Common myeloid progenitor, CD34-positive (primary cell): ENCODE data around the gene PHOX2A.

ENCODE experiments used
- CTCF ChIA-PET: fragments of 350-600 bp; sonication (Branson Sonifier 250); formaldehyde crosslinking; loops from one replicate; lab custom pipeline; 2021; ENCODE audit warnings: antibody characterized with exemption; lab: Charles Lee
- POLR2A ChIA-PET: fragments of 350-600 bp; sonication (Branson Sonifier 250); formaldehyde crosslinking; loops from one replicate; lab custom pipeline; 2021; ENCODE audit warnings: antibody characterized with exemption; lab: Charles Lee
- DNase-seq, 3 donors: peaks; one replicate each; pipeline versions ENCODE4 v3.0.0 to v3.0.0-alpha.2; 2013
- H3K27ac ChIP-seq, 2 experiments: 1 replicate in 1 of 2; 2 replicates in 1 of 2; pipeline ENCODE4 v1.7.0; 2013; ENCODE audit warnings: inconsistent platforms in 2 of 2, low read length in 2 of 2, mild to moderate bottlenecking in 2 of 2, low read depth in 1 of 2, moderate library complexity in 1 of 2; ENCODE audit not compliant: severe bottlenecking in 2 of 2, insufficient read depth in 1 of 2, poor library complexity in 1 of 2
- H3K27me3 ChIP-seq, 5 experiments: replicated peaks in 2 of 5; 1 replicate in 3 of 5; 2 replicates in 2 of 5; pipeline versions ENCODE4 v1.6.1 to v1.7.0; 2013; ENCODE audit warnings: low read length in 4 of 5, mild to moderate bottlenecking in 2 of 5, moderate library complexity in 2 of 5, inconsistent platforms in 1 of 5; ENCODE audit not compliant: insufficient read depth in 5 of 5, control insufficient read depth in 4 of 5
- H3K36me3 ChIP-seq, 4 experiments: 1 replicate in 2 of 4; 2 replicates in 2 of 4; pipeline versions ENCODE4 v1.6.1 to v1.7.0; 2013; ENCODE audit warnings: low read length in 3 of 4, control low read depth in 1 of 4, mild to moderate bottlenecking in 1 of 4; ENCODE audit not compliant: control insufficient read depth in 4 of 4, insufficient read depth in 4 of 4
- H3K4me1 ChIP-seq, 4 experiments: 1 replicate in 3 of 4; 2 replicates in 1 of 4; pipeline versions ENCODE4 v1.6.1 to v1.7.1; 2013; ENCODE audit warnings: low read length in 3 of 4, mild to moderate bottlenecking in 3 of 4, control low read depth in 1 of 4, inconsistent platforms in 1 of 4, moderate library complexity in 1 of 4; ENCODE audit not compliant: control insufficient read depth in 4 of 4, insufficient read depth in 4 of 4; ENCODE audit errors: control extremely low read depth in 1 of 4
- H3K4me3 ChIP-seq, 7 experiments: 1 replicate in 4 of 7; 2 replicates in 3 of 7; pipeline versions ENCODE4 v1.5.1 to v1.7.0; 2013; ENCODE audit warnings: mild to moderate bottlenecking in 7 of 7, low read length in 6 of 7, moderate library complexity in 6 of 7, inconsistent platforms in 2 of 7, low read depth in 2 of 7, control low read depth in 1 of 7; ENCODE audit not compliant: insufficient read depth in 4 of 7, control insufficient read depth in 1 of 7; ENCODE audit errors: extremely low read depth in 1 of 7
- H3K9me3 ChIP-seq, 5 experiments: 1 replicate in 4 of 5; 2 replicates in 1 of 5; pipeline versions ENCODE4 v1.6.1 to v1.7.1; 2013; ENCODE audit warnings: low read length in 4 of 5, mild to moderate bottlenecking in 2 of 5, inconsistent platforms in 1 of 5, low read depth in 1 of 5, moderate library complexity in 1 of 5; ENCODE audit not compliant: control insufficient read depth in 4 of 5, insufficient read depth in 2 of 5; ENCODE audit errors: control extremely low read depth in 1 of 5
- WGBS: methylation state at CpG from one replicate; pipeline ENCODE4 v1.1.5; 2013; ENCODE audit not compliant: insufficient coverage; 5-methylcytosine and 5-hydroxymethylcytosine counted together

Gene PHOX2A

DNA sequence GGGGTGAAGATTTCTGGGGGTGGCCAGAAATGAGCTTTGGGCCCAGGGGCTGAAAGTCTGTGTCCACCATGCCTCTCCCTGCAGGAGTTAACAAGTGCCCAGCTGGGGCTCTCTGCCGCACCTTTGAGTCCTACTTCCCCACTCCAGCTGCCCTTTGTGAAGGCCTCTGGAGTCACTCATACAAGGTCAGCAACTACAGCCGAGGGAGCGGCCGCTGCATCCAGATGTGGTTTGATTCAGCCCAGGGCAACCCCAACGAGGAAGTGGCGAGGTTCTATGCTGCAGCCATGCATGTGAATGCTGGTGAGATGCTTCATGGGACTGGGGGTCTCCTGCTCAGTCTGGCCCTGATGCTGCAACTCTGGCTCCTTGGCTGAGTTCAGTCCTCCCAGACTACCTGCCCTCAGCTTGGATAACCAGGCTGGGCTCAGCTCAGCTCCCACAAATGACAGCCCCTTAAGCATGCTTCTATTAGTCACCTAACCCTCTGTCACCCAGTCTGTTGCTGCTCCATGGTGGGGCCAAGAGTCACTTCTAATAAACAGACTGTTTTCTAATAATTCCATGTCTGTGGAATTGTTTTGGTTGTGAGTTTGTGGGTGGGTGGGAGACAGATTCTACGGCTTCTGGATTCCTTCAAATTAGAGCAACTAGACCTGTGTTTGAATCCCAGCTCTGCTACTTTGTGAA, 22.4 kb downstream of the PHOX2A start:
- Histone ChIP-seq H3K4me1 (peaks cover 16 to 61% (median 49%) of the 10 kb centered on the region in 4 experiments), H3K27me3 (no peaks in the 10 kb centered on the region), H3K4me3 (no peak overlapping the region), H3K27ac (no peak overlapping the region), H3K9me3 (no peaks in the 10 kb centered on the region), H3K36me3 (peaks cover 0 to 3% (median under 1%) of the 10 kb centered on the region in 4 experiments)
- ChIA-PET CTCF (interaction anchor here (0.8 to 2.6 kb wide), 7 partner anchors 13 to 193 kb away, joined by 3 to 11 read pairs (median 3); no protein-coding TSS in a partner anchor), POLR2A (no interaction called here)
- 41% methylated on average over 6 of the region's 7 CpGs for WGBS
- DNase-seq, result peak in 2 of 3 donors; percentile 33 to 43

- Histone ChIP-seq H3K27me3 (no peaks in the 10 kb centered on the region), H3K27ac (no peak overlapping the region), H3K9me3 (no peaks in the 10 kb centered on the region), H3K36me3 (no peaks in the 10 kb centered on the region), H3K4me3 (no peak overlapping the region), H3K4me1 (peaks cover 16 to 56% (median 47%) of the 10 kb centered on the region in 4 experiments)
- ChIA-PET CTCF (interaction anchor here (0.9 to 2.6 kb wide), 3 partner anchors 13 to 122 kb away, joined by 3 to 11 read pairs (median 4); no protein-coding TSS in a partner anchor), POLR2A (no interaction called here)
- no peak for DNase-seq
- WGBS, result 89% methylated on average over 5 of the region's 10 CpGs
Measured at GRCh38 chr11:72220696-72221363, 23.1 kb downstream of the PHOX2A start.

DNA sequence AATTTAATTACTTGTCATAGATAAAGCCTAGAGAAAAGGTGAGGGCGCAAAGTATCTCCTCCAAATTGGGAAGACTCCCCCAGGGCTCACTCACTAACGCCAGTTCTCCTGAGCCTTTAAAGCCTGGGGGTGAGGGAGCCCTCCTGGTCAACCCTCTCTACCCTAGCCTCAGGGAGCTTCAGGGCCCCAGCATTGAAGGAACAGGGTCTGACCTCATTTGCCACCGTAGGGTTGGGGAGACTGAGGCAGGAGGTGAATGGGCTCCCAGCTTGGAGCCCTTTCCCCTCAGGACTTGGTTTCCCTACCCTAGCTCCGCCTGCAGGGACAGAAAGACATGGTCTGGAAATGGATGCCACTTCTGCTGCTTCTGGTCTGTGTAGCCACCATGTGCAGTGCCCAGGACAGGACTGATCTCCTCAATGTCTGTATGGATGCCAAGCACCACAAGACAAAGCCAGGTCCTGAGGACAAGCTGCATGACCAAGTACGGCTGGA, 25.7 kb downstream of the PHOX2A start:
- ChIA-PET POLR2A (interaction anchor here (0.6 kb wide), 1 partner anchor 16 kb away, joined by 3 read pairs; no protein-coding TSS in a partner anchor), CTCF (interaction anchor here (1.1 to 1.5 kb wide), 2 partner anchors 10 to 17 kb away, joined by 3 to 5 read pairs; no protein-coding TSS in a partner anchor)
- whole genome bisulfite sequencing, result 90% methylated on average over 1 of the region's 5 CpGs
- Histone ChIP-seq H3K9me3 (no peaks in the 10 kb centered on the region), H3K27me3 (no peaks in the 10 kb centered on the region), H3K27ac (no peak overlapping the region), H3K36me3 (no peaks in the 10 kb centered on the region), H3K4me1 (peaks cover 16 to 43% (median 38%) of the 10 kb centered on the region in 4 experiments), H3K4me3 (peak overlapping the region in 1 of 7 experiments; percentile 53)
- no peak for DNase-seq

GRCh38 chr11:72217841-72218240, 26.1 kb downstream of the PHOX2A start:
- H3K27ac ChIP-seq, result no peak overlapping the region
- H3K4me3 ChIP-seq, result peak overlapping the region in 1 of 7 experiments; percentile 53
- H3K27me3 ChIP-seq, result no peaks in the 10 kb centered on the region
- H3K4me1 ChIP-seq, result peaks cover 16 to 42% (median 36%) of the 10 kb centered on the region in 4 experiments
- no peaks in the 10 kb centered on the region for H3K36me3 ChIP-seq
- H3K9me3 ChIP-seq, result no peaks in the 10 kb centered on the region
- POLR2A ChIA-PET, result interaction anchor here (0.6 kb wide), 1 partner anchor 16 kb away, joined by 3 read pairs; no protein-coding TSS in a partner anchor
- WGBS, result 0% methylated on average over 2 of the region's 2 CpGs
- DNase-seq, result peak in 2 of 3 donors; percentile 59 to 64
- CTCF ChIA-PET, result interaction anchor here (1.1 to 2.2 kb wide), 3 partner anchors 11 to 34 kb away, joined by 3 to 9 read pairs (median 5); no protein-coding TSS in a partner anchor

DNA sequence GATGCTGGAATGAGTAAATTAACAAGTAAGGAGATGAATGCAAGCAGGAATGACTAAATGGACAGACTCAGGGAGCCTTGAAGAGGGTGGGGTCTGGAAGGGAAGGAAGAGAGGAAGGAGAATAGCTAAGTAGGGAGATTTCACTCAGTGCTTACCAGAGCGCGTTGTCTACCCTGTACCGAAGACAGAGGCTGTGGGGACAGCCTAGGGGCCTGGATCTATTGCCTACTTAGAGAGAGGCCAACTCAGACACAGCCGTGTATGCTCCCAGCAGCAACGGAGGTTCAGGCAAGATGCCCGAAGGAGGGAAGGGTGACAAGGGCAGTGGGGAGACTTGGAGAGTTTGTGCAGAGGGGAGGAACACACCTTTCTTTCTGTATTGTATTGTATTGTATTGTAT, 27.3 kb downstream of the PHOX2A start, which contains the start of gene FOLR2:
Gene FOLR2 (plus strand): TSS at position 157 of the 400 bp plus-strand sequence. CDS start 1,791 bp downstream, outside the sequence.
- POLR2A ChIA-PET, result interaction anchor here (0.6 kb wide), 1 partner anchor 190 kb away, joined by 3 read pairs; no protein-coding TSS in a partner anchor
- Histone ChIP-seq H3K27ac (no peak within 1 kb of the TSS), H3K27me3 (no peaks in the 10 kb centered on the region), H3K9me3 (no peaks in the 10 kb centered on the region), H3K4me3 (no peak within 1 kb of the TSS), H3K4me1 (peaks cover 8 to 30% (median 24%) of the 10 kb centered on the region in 4 experiments), H3K36me3 (no peaks in the 10 kb centered on the region)
- CTCF ChIA-PET, result interaction anchor here (0.8 to 2.2 kb wide), 3 partner anchors 12 to 73 kb away, joined by 3 to 9 read pairs (median 3); no protein-coding TSS in a partner anchor
- WGBS, result 98% methylated on average over 6 of the region's 6 CpGs
- DNase-seq, result no peak

DNA sequence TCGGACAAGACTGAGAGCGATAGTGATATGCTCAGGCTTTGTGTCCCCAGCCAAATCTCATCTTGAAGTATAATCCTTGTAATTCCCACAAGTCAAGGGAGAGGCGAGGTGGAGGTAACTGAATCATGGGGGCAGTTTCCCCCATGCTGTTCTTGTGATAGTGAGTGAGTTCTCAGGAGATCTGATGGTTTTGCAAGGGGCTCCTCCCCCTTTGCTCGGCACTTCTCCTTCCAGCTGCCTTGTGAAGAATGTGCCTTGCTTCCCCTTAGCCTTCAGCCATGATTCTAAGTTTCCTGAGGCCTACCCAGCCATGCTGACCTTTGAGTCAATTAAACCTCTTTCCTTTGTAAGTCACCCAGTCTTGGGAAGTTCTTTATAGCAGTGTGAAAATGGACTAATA, 34.9 kb downstream of the PHOX2A start:
- H3K27ac ChIP-seq, result no peak overlapping the region
- H3K4me3 ChIP-seq, result no peak overlapping the region
- WGBS, result 95% methylated on average over 2 of the region's 4 CpGs
- peaks cover 0 to 6% (median 2%) of the 10 kb centered on the region in 5 experiments for H3K9me3 ChIP-seq
- POLR2A ChIA-PET, result no interaction called here
- H3K36me3 ChIP-seq, result no peaks in the 10 kb centered on the region
- H3K4me1 ChIP-seq, result peaks cover 0 to 10% (median 4%) of the 10 kb centered on the region in 4 experiments
- no peaks in the 10 kb centered on the region for H3K27me3 ChIP-seq
- CTCF ChIA-PET, result interaction anchor here (1.0 kb wide), 1 partner anchor 10 kb away, joined by 3 read pairs; no protein-coding TSS in a partner anchor
- no peak for DNase-seq
